ENCODE results near the gene MYMX. TPM values are rescaled to one million over a fixed set of nuclear protein-coding genes. Genes with fewer than 3 reads are reported as not detected.

The MYMX gene
- total RNA-seq, 1 experiment from 2014 or later, result not detected

DNA sequence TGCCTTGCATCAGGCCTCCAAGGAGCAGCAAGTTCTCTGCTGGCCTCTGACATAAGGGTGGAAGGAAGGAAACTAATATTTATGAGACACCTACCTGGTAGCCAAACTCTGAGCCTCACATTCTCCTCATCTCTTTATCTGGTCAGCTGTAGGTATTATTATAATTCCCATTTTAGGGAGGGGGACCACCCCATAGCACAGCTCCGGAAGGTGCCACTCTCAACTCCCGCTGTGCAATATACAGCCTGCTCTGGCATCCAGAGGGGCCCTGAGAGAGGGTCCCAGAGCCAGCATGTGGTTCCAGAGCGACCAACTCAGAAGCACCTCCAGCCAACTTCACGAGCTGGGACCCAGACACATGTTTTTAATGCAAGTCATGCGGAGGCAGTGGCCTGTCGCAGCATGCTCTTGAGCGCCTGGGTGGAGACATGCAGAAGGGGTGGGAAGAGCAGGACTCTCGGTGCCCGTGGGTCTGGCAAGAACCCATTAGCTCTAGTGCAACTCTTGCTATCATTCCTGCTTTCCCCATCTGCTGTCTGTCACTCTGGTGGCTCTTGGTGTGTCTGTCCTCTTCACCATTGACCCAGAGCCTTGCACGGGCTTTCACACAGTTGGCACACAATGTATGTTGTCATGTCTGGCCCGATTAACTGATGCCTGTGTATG lies 15.0 kb upstream of the MYMX start:
- Histone ChIP-seq H3K4me1 (ENCODE audit: insufficient read depth, low read length, poor library complexity, severe bottlenecking) (no peaks in the 10 kb centered on the region), H3K27me3 (replicated peaks; ENCODE audit: insufficient read depth, low read depth, low read length, poor library complexity) (no peaks in the 10 kb centered on the region), H3K9me3 (ENCODE audit: low read depth, low read length, poor library complexity, severe bottlenecking) (no peaks in the 10 kb centered on the region), H3K27ac (ENCODE audit: low read depth, low read length, poor library complexity, severe bottlenecking) (no peak overlapping the region), H3K36me3 (ENCODE audit: insufficient read depth, low read length, poor library complexity, severe bottlenecking) (no peaks in the 10 kb centered on the region), H3K4me3 (ENCODE audit: low read depth, low read length, poor library complexity, severe bottlenecking) (no peak overlapping the region)
- DNase-seq (ENCODE audit: low spot score), result no peak
- no TSS peak for BruUV-seq (replicated peaks)
- CTCF ChIA-PET, result no interaction called here
- POLR2A ChIA-PET (ENCODE audit: low non-redundant PET), result no interaction called here
- intact Hi-C loops (cut with micrococcal nuclease; ENCODE audit: unreplicated experiment), result no loop called here
- TF ChIP-seq, protein P1, sequence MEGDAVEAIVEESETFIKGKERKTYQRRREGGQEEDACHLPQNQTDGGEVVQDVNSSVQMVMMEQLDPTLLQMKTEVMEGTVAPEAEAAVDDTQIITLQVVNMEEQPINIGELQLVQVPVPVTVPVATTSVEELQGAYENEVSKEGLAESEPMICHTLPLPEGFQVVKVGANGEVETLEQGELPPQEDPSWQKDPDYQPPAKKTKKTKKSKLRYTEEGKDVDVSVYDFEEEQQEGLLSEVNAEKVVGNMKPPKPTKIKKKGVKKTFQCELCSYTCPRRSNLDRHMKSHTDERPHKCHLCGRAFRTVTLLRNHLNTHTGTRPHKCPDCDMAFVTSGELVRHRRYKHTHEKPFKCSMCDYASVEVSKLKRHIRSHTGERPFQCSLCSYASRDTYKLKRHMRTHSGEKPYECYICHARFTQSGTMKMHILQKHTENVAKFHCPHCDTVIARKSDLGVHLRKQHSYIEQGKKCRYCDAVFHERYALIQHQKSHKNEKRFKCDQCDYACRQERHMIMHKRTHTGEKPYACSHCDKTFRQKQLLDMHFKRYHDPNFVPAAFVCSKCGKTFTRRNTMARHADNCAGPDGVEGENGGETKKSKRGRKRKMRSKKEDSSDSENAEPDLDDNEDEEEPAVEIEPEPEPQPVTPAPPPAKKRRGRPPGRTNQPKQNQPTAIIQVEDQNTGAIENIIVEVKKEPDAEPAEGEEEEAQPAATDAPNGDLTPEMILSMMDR (conservative IDR thresholded peaks at IDR 0.05; ENCODE audit: low read depth, low read length), result no peak
- TF ChIP-seq EZH2 (IDR thresholded peaks at IDR 0.05; ENCODE audit: borderline replicate concordance, low read depth, low read length, poor library complexity, severe bottlenecking), result no peak

DNA sequence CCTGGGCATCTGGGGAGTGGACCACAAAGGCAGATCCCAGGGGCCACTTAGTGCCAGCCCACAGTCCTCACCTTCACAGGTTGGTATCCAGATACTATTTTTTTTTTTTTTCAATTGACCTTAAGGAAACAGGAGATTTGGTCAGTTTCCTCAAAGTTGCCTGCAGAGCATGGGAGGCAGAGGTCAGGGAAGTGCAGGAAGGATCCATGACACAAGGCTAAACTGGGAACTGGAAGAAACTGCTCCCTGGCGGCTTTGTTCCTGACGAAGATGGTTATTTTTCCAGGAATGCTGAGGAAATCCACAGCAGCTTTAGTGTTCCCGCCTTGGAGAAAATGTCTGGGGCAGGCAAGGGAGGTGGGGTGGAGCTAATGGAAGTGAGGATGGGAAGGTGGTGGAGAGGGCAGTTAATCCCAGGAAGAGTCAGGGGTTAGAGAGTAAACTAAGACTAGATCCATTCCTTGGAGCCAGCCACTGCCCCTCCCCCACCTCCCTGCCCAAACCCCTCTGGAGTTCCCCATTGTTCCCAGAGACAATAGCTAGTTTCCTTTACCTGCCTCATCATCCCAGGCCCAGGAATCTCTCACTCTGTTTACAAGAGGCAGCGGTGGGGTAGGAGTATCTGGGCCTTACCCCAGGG lies 14.3 kb upstream of the MYMX start:
- Histone ChIP-seq H3K27me3 (replicated peaks; ENCODE audit: insufficient read depth, low read depth, low read length, poor library complexity) (no peaks in the 10 kb centered on the region), H3K36me3 (ENCODE audit: insufficient read depth, low read length, poor library complexity, severe bottlenecking) (no peaks in the 10 kb centered on the region), H3K27ac (ENCODE audit: low read depth, low read length, poor library complexity, severe bottlenecking) (no peak overlapping the region), H3K4me1 (ENCODE audit: insufficient read depth, low read length, poor library complexity, severe bottlenecking) (no peaks in the 10 kb centered on the region), H3K4me3 (ENCODE audit: low read depth, low read length, poor library complexity, severe bottlenecking) (no peak overlapping the region), H3K9me3 (ENCODE audit: low read depth, low read length, poor library complexity, severe bottlenecking) (no peaks in the 10 kb centered on the region)
- ChIA-PET CTCF (no interaction called here), POLR2A (ENCODE audit: low non-redundant PET) (no interaction called here)
- no TSS peak for BruUV-seq (replicated peaks)
- intact Hi-C loops (cut with micrococcal nuclease; ENCODE audit: unreplicated experiment), result no loop called here
- no peak for TF ChIP-seq EZH2 (IDR thresholded peaks at IDR 0.05; ENCODE audit: borderline replicate concordance, low read depth, low read length, poor library complexity, severe bottlenecking)
- TF ChIP-seq, protein P1 (conservative IDR thresholded peaks at IDR 0.05; ENCODE audit: low read depth, low read length), result no peak
- DNase-seq (ENCODE audit: low spot score), result no peak

DNA sequence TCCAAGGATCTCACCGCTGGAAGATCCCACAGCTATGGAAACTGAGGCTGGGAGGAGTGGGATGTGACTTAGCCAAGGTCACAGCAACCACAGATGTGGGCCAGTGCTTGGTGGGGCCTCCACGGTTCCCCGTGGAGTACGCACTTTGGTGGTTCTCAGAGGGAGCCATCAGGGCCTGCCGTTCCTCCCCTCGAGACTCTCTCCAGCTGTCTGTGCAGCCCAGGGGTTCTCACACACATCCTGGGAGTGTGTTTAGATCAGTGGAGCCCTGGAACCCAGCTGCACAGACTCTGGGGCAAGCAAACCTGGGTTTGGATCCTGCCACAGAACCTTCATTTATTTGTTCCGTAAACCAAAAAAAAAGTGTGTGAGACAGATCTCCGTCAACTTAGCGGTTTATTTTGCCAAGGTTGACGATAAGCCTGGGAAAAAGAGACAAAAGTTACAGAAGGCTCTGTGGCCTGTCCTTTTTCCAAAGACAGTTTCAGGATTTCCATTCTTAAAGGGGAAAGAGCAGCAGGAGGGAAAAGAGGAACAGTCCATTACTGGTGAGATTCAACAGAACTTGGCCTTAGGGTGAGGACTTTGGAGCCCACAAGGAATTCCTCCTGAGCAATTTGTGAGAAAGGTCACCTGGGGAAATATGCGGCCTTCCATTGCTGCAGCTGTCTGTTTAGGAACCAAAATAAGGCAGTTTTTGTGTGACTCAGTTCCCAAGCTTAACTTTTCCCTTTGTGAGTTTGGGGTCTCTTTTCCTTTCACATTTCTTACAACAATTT lies 13.6 kb upstream of the MYMX start:
- POLR2A ChIA-PET (ENCODE audit: low non-redundant PET), result no interaction called here
- no peak overlapping the region for H3K27ac ChIP-seq (ENCODE audit: low read depth, low read length, poor library complexity, severe bottlenecking)

More for the DNA sequence above, 13.6 kb upstream of the MYMX start:
- no peaks in the 10 kb centered on the region for H3K9me3 ChIP-seq (ENCODE audit: low read depth, low read length, poor library complexity, severe bottlenecking)
- H3K36me3 ChIP-seq (ENCODE audit: insufficient read depth, low read length, poor library complexity, severe bottlenecking), result no peaks in the 10 kb centered on the region
- intact Hi-C loops (cut with micrococcal nuclease; ENCODE audit: unreplicated experiment), result no loop called here
- BruUV-seq (replicated peaks), result no TSS peak
- no peak overlapping the region for H3K4me3 ChIP-seq (ENCODE audit: low read depth, low read length, poor library complexity, severe bottlenecking)
- DNase-seq (ENCODE audit: low spot score), result no peak
- H3K27me3 ChIP-seq (replicated peaks; ENCODE audit: insufficient read depth, low read depth, low read length, poor library complexity), result no peaks in the 10 kb centered on the region
- CTCF ChIA-PET, result no interaction called here
- TF ChIP-seq, protein P1 (conservative IDR thresholded peaks at IDR 0.05; ENCODE audit: low read depth, low read length), result no peak
- TF ChIP-seq EZH2 (IDR thresholded peaks at IDR 0.05; ENCODE audit: borderline replicate concordance, low read depth, low read length, poor library complexity, severe bottlenecking), result no peak
- no peaks in the 10 kb centered on the region for H3K4me1 ChIP-seq (ENCODE audit: insufficient read depth, low read length, poor library complexity, severe bottlenecking)

All from A673 (cell line).